Middle frontal gyrus (tissue), 1 donor: Measurements from ENCODE around the gene ANKRD52.
"Not testable (repeated sequence)": the region's sequence is repeated elsewhere in the genome, so short reads cannot be mapped to it uniquely, and the experiment has no call there.

Experiments
- DNase-seq: peaks from one replicate; pipeline ENCODE4 v3.0.0-alpha.2; 2015; ENCODE audit warnings: low spot score; ENCODE audit errors: extremely low spot score

Gene ANKRD52

GRCh38 chr12:56258068-56258819 lies at the start of gene ANKRD52:
ANKRD52 (minus strand) TSS chr12:56258384; CDS start chr12:56258269, 115 bp downstream.
- DNase-seq: peak; percentile 60

- no peak for DNase-seq
Observed at GRCh38 chr12:56307221-56307965, 49.2 kb upstream of the ANKRD52 start.

- no peak for DNase-seq
Observed at GRCh38 chr12:56304872-56305590, 46.8 kb upstream of the ANKRD52 start.

DNA sequence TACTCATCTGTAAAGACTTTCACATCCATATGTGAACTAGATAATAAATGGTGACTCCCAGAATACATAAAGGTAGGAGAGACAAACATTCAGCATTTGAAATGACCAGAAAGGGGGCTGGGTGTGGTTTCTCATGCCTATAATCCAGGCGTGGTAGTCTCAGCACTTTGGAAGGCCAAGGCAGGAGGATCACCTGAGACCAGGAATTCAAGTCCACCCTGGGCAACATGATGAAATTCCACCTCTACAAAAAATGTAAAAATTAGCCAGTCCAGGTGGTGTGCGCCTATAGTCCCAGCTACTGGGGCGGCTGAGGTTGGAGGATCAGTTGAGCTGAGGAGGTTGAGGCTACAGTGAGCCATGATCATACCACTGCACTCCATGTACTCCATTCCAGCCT lies 46.1 kb upstream of the ANKRD52 start:
- DNase-seq: no peak

DNA sequence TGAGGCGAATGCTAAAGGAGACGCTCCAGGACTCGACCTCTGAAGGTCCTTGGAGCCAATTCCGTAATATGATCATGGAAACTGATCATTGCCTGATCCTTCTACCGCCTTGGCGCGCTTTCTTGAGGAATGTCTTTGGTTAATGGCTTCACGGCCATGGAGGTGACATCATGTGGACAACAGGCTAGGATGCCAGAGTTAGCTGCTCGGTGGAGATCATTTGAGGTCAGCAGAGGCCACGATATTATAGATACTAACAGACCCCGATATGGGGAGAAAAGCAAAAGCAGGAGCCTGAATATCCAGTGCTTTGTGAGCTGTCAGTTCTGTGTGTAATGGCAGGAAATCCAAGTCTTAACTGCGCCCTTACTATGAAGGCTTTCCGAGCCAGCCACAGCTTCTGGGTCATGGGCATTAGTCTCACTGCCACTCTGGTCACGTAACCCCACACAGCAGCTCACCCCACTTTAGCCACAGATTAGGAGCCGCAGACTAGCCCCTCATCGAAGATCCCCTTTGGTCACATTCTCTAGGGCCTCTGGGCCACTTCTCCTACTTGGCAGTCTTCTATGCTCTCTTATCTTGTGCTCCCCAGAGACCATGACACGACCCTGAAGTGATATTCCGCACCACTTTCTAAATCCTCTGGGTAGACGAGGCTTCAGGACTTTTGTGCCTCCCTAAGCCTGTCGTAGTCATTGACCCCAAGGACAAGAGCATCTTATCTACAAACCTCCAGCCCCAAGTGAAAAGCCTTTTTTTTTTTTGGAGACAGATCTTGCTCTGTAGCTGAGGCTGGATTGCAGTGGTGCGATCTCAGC lies 42.7 kb upstream of the ANKRD52 start:
- no peak for DNase-seq

DNA sequence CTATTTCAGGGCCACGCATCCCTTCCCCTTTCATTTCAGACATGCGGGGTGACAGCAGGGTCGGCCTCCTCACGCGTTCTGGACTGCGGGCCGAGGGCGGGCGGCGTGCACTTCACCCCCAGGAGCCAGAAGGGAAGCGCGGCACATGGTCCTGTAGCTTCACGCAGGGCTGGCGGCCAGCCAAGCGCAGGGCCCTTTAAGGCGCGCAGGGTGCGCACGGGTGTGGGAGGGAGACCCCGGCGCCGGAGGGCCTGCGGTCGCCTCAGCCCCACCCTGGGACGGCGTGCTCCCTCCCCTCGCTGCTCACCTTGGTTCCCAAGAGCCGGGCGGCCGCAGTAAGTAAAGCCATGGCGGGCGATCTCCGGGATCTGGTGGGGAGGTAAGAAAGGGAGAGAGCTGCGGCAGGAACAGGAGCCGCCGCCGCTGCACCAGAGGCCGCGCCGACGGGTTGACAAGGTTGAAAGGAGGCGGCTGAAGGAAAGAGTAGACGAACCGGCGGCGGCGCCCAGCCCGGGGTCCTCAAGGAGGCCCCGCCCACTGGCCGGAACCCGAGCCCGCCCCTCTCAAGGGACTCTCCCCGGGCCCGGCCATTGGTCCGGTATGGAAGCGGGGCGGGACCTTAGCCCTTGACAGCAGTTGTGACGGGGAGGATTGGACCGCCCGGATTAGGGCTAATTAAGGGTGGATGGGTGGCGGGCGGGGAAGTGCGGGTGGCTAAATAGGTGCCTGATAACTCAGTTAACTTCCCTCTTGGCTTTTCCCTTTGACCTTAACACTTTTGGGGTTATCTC lies 41.9 kb upstream of the ANKRD52 start, which contains the start of gene CS:
Gene CS (minus strand): TSS at position 478 of the 791 bp plus-strand sequence. CDS start 129 bp downstream, at position 349.
- DNase-seq: peak; percentile 97

DNA sequence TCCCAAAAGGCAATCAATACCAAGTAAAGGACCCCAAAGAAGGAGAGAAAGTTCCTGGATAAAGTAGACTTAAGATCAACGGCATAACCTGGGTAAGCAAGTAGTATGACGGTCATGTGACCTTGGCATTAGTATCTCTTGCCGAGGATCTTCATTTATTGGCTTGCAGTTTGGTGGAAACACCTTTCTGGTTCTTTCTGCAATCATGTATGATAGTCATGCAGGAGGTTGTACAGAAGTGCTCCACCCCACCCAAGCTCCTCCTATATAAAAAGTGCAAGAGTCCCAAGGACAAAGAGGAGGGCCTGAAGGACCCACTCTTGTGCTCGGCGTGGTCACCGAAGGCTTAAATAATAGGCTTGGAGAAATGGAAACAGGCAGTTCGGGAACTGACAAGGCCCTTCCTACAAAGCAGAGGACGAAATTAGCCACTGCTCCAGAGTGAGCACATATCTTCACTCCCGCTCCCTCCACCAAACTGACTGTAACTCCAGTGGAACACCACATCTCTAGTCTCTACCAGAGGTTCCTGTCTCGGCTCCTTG lies 41.2 kb upstream of the ANKRD52 start:
- no peak for DNase-seq

GRCh38 chr12:56298828-56299227 lies 40.6 kb upstream of the ANKRD52 start:
- no peak for DNase-seq

DNA sequence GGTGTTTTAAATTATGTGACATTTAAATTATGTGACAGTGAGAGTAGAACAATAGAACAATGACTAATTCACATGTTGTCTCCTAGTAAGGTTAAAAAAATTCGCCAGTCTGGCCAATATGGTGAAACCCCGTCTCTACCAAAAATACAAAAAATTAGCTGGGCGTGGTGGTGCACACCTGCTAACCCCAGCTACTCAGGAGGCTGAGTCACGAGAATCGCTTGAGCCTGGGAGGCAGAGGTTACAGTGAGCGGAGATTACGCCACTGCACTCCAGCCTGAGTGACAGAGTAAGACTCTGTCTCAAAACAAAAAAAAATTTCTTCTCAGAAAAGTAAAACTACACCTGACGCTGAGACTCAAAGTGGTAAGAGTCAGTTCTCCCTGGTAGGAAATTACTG lies 39.2 kb upstream of the ANKRD52 start:
- DNase-seq: no peak

DNA sequence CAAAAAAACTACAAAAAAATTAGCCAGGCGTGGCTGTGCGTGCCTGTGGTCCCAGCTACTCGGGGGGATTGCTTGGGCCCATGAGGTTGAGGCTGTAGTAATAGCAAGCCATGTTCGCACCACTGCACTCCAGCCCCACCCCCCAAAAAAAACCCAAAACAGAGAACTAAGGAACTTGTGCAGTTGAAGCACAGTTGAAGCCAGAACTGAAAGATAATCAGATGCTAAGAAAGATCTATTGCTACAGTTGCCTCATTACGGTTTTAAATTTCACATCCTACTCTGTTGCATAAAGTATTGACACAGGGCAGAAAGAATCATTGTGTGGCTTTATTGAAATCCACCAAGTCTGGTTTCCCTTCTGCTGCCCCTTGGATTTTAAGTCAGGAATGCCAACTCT lies 38.1 kb upstream of the ANKRD52 start:
- no peak for DNase-seq

GRCh38 chr12:56293795-56294194 lies 35.6 kb upstream of the ANKRD52 start:
- DNase-seq: no peak

GRCh38 chr12:56288705-56289387 lies 30.7 kb upstream of the ANKRD52 start:
- DNase-seq: no peak

DNA sequence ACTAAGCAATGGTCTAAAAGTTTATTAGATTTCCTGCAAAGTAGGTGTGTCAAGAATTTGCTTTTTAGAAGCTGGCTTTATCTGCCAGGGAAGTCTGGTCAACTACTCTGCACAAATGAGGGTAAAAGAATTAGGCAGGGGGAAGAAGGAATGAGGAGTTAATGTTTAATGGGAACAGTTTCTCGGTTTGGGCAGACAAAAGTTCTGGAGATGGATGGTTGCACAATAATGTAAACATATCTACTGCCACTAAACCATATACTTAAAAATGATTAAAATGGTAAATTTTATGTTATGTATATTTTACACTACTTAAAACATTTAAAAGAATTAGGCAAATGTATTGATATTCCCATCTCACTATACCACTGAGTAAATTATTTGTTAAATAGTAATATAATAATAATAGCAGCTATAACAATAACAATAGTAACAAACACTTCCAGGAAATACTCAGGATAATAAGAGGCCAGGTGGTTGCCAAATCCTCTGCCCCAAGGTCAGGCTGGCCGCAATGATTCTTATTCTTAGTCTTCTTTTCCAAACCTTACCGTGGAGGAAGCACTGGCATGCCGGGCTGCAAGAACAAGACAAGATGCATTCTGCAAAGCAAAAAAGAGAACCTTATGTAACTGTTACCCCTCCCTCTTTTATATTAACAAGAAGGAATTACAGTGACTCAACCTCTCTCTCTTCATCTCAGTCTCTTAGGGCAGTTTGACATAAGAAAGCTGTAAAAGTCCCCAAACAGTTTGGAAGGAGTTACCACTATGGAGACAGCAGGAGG lies 28.1 kb upstream of the ANKRD52 start:
- no peak for DNase-seq

DNA sequence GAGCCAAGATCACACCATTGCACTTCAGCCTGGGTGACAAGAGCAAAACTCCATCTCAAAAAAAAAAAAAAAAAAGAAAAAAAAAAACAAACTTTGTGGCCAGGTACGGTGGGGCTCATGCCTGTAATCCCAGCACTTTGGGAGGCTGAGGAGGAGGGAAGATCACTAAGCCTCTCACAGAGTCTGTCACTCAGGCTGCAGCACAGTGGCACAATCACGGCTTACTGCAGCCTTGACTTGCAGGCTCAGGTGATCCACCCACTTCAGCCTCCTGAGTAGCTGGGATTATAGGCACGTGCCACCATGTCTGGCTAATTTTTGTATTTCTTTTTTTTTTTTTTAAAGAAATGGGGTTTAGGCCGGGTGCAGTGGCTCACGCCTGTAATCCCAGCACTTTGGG lies 26.1 kb upstream of the ANKRD52 start:
- not testable (repeated sequence) for DNase-seq

- no peak for DNase-seq
Observed at GRCh38 chr12:56282579-56282978, 24.4 kb upstream of the ANKRD52 start.

- DNase-seq: no peak
Observed at GRCh38 chr12:56282030-56282429, 23.8 kb upstream of the ANKRD52 start.

- DNase-seq: no peak
Observed at GRCh38 chr12:56280849-56281248, 22.7 kb upstream of the ANKRD52 start.

DNA sequence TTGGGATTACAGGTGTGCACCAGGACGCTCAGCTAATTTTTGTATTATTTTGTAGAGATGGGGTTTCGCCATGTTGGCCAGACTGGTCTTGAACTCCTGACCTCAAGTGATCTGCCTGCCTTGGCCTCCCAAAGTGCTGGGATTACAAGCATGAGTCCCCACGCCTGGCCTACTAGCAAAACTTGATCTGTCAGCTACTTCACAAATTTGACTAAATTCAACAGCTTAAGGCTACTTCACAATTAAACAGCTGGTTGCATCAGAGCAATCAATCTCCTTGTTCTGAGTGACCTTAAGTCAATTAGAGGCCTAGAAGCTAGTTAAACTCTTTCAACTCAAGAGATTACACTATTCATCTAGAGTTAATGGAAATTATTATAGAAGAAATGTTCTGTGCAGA lies 20.7 kb upstream of the ANKRD52 start:
- no peak for DNase-seq

GRCh38 chr12:56274299-56274698 lies 16.1 kb upstream of the ANKRD52 start:
- no peak for DNase-seq
